ENCODE measurements around the gene RBP2. TPM values are rescaled to one million over a fixed set of nuclear protein-coding genes. Genes with fewer than 3 reads are reported as not detected.

The RBP2 gene
- total and polyA plus RNA-seq, 9 of the 15 experiments (the other 6 are each of a cell fraction or from before 2014, with no cell fraction given), result not detected

DNA sequence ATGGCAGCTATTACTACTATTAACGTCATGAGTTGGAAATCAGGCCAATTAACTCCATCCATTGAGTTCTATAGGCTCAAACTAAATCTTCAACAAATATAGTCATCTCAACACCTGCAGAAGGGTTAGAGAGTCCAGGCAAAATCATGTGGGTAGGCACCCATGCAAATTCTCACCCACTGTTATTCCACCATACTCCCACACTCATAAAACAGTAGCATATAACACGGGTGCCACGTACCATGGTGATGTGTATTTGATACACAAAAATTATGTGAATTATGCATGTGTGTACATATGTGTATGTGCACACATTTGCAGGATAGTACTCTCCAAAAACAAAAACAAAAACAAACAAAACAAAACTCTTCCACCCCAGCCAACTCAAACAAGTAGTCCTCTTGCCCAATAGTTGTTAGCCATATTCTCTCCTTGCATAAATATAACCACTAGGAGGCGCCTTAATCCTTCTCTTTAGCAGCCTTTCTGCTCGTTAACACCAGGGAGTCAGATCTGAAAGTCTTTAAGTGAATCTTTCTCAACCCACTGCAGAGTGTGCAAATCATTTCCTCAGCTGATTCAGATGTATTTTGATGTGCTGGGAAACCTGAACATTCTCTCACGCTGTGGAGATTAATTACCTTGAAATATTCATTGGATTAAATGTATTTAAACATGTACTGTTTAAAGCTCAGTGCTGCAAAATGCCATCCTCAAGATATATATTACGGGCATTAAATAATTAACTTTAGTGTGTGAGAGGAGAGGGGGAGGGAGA lies 48.8 kb downstream of the RBP2 start (continued):
- TF ChIP-seq CEBPB (tag; IDR thresholded peaks at IDR 0.05), result peak; percentile 96
- TF ChIP-seq, protein P1, sequence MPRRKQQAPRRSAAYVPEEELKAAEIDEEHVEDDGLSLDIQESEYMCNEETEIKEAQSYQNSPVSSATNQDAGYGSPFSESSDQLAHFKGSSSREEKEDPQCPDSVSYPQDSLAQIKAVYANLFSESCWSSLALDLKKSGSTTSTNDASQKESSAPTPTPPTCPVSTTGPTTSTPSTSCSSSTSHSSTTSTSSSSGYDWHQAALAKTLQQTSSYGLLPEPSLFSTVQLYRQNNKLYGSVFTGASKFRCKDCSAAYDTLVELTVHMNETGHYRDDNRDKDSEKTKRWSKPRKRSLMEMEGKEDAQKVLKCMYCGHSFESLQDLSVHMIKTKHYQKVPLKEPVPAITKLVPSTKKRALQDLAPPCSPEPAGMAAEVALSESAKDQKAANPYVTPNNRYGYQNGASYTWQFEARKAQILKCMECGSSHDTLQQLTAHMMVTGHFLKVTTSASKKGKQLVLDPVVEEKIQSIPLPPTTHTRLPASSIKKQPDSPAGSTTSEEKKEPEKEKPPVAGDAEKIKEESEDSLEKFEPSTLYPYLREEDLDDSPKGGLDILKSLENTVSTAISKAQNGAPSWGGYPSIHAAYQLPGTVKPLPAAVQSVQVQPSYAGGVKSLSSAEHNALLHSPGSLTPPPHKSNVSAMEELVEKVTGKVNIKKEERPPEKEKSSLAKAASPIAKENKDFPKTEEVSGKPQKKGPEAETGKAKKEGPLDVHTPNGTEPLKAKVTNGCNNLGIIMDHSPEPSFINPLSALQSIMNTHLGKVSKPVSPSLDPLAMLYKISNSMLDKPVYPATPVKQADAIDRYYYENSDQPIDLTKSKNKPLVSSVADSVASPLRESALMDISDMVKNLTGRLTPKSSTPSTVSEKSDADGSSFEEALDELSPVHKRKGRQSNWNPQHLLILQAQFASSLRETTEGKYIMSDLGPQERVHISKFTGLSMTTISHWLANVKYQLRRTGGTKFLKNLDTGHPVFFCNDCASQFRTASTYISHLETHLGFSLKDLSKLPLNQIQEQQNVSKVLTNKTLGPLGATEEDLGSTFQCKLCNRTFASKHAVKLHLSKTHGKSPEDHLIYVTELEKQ (CRISPR knock-in tag; IDR thresholded peaks at IDR 0.05), result no peak
- TF ChIP-seq RAD21 (CRISPR knock-in tag; conservative IDR thresholded peaks at IDR 0.05 in 1 of 2, IDR thresholded peaks at IDR 0.05 in 1 of 2), result peak; percentile 86 to 90
- TF ChIP-seq, protein P2, sequence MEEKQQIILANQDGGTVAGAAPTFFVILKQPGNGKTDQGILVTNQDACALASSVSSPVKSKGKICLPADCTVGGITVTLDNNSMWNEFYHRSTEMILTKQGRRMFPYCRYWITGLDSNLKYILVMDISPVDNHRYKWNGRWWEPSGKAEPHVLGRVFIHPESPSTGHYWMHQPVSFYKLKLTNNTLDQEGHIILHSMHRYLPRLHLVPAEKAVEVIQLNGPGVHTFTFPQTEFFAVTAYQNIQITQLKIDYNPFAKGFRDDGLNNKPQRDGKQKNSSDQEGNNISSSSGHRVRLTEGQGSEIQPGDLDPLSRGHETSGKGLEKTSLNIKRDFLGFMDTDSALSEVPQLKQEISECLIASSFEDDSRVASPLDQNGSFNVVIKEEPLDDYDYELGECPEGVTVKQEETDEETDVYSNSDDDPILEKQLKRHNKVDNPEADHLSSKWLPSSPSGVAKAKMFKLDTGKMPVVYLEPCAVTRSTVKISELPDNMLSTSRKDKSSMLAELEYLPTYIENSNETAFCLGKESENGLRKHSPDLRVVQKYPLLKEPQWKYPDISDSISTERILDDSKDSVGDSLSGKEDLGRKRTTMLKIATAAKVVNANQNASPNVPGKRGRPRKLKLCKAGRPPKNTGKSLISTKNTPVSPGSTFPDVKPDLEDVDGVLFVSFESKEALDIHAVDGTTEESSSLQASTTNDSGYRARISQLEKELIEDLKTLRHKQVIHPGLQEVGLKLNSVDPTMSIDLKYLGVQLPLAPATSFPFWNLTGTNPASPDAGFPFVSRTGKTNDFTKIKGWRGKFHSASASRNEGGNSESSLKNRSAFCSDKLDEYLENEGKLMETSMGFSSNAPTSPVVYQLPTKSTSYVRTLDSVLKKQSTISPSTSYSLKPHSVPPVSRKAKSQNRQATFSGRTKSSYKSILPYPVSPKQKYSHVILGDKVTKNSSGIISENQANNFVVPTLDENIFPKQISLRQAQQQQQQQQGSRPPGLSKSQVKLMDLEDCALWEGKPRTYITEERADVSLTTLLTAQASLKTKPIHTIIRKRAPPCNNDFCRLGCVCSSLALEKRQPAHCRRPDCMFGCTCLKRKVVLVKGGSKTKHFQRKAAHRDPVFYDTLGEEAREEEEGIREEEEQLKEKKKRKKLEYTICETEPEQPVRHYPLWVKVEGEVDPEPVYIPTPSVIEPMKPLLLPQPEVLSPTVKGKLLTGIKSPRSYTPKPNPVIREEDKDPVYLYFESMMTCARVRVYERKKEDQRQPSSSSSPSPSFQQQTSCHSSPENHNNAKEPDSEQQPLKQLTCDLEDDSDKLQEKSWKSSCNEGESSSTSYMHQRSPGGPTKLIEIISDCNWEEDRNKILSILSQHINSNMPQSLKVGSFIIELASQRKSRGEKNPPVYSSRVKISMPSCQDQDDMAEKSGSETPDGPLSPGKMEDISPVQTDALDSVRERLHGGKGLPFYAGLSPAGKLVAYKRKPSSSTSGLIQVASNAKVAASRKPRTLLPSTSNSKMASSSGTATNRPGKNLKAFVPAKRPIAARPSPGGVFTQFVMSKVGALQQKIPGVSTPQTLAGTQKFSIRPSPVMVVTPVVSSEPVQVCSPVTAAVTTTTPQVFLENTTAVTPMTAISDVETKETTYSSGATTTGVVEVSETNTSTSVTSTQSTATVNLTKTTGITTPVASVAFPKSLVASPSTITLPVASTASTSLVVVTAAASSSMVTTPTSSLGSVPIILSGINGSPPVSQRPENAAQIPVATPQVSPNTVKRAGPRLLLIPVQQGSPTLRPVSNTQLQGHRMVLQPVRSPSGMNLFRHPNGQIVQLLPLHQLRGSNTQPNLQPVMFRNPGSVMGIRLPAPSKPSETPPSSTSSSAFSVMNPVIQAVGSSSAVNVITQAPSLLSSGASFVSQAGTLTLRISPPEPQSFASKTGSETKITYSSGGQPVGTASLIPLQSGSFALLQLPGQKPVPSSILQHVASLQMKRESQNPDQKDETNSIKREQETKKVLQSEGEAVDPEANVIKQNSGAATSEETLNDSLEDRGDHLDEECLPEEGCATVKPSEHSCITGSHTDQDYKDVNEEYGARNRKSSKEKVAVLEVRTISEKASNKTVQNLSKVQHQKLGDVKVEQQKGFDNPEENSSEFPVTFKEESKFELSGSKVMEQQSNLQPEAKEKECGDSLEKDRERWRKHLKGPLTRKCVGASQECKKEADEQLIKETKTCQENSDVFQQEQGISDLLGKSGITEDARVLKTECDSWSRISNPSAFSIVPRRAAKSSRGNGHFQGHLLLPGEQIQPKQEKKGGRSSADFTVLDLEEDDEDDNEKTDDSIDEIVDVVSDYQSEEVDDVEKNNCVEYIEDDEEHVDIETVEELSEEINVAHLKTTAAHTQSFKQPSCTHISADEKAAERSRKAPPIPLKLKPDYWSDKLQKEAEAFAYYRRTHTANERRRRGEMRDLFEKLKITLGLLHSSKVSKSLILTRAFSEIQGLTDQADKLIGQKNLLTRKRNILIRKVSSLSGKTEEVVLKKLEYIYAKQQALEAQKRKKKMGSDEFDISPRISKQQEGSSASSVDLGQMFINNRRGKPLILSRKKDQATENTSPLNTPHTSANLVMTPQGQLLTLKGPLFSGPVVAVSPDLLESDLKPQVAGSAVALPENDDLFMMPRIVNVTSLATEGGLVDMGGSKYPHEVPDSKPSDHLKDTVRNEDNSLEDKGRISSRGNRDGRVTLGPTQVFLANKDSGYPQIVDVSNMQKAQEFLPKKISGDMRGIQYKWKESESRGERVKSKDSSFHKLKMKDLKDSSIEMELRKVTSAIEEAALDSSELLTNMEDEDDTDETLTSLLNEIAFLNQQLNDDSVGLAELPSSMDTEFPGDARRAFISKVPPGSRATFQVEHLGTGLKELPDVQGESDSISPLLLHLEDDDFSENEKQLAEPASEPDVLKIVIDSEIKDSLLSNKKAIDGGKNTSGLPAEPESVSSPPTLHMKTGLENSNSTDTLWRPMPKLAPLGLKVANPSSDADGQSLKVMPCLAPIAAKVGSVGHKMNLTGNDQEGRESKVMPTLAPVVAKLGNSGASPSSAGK (IDR thresholded peaks at IDR 0.05), result no peak
- TF ChIP-seq PHB2 (IDR thresholded peaks at IDR 0.05; ENCODE audit: low read depth), result no peak
- no peak for TF ChIP-seq ETS2 (tag; IDR thresholded peaks at IDR 0.05; ENCODE audit: borderline replicate concordance, poor library complexity, severe bottlenecking)
- no peak for TF ChIP-seq WHSC1 (IDR thresholded peaks at IDR 0.05; ENCODE audit: low read length)
- TF ChIP-seq, protein P3, sequence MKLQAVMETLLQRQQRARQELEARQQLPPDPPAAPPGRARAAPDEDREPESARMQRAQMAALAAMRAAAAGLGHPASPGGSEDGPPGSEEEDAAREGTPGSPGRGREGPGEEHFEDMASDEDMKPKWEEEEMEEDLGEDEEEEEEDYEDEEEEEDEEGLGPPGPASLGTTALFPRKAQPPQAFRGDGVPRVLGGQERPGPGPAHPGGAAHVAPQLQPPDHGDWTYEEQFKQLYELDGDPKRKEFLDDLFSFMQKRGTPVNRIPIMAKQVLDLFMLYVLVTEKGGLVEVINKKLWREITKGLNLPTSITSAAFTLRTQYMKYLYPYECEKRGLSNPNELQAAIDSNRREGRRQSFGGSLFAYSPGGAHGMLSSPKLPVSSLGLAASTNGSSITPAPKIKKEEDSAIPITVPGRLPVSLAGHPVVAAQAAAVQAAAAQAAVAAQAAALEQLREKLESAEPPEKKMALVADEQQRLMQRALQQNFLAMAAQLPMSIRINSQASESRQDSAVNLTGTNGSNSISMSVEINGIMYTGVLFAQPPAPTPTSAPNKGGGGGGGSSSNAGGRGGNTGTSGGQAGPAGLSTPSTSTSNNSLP (IDR thresholded peaks at IDR 0.05; ENCODE audit: borderline replicate concordance, low read depth, low read length), result no peak

Measured in K562 (cell line).